COR-L47 (cell line): Measurements from ENCODE around the gene TEX47.

ENCODE experiments used
- DNase-seq: peaks from one replicate; lab custom pipeline; 2025; lab: John Stamatoyannopoulos, UW

TEX47 gene

DNA sequence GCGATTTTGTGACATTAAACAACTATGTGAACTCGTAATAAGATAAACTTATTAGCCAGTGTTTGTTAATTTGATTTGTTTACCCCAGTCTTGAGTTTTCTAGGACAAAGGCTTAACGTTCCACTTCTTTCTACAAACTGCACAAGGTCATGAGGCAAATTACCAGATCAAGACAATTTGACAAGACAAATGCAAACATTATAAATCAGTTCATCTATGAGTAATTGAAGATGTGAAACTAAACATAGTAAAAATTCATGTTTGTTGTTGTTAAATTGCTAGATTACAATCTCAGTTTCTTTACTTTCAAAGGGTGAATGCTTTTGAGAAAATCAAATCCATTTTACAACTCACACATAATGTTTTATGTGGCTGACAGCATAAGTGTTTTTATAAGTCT is 49.4 kb downstream of the TEX47 start:
- DNase-seq = no peak
